AG09309 (cell line): Measurements from ENCODE around the gene ZDHHC9.

ENCODE experiments used
- DNase-seq: peaks from one replicate; pipeline ENCODE4 v3.0.0-alpha.2; 2010; ENCODE audit warnings: low read depth
- H3K4me3 ChIP-seq: 2 replicates; pipeline ENCODE4 v1.5.1; 2011; ENCODE audit warnings: mild to moderate bottlenecking, low read depth, low read length, moderate library complexity; ENCODE audit not compliant: control insufficient read depth
- TF ChIP-seq, protein P1 (sequence below): IDR thresholded peaks from 2 replicates; pipeline ENCODE4 v1.5.1; 2011; ENCODE audit warnings: mild to moderate bottlenecking, low read depth, low read length, inconsistent platforms; ENCODE audit not compliant: insufficient read depth, control insufficient read depth; ENCODE audit errors: missing control alignments

Gene ZDHHC9

DNA sequence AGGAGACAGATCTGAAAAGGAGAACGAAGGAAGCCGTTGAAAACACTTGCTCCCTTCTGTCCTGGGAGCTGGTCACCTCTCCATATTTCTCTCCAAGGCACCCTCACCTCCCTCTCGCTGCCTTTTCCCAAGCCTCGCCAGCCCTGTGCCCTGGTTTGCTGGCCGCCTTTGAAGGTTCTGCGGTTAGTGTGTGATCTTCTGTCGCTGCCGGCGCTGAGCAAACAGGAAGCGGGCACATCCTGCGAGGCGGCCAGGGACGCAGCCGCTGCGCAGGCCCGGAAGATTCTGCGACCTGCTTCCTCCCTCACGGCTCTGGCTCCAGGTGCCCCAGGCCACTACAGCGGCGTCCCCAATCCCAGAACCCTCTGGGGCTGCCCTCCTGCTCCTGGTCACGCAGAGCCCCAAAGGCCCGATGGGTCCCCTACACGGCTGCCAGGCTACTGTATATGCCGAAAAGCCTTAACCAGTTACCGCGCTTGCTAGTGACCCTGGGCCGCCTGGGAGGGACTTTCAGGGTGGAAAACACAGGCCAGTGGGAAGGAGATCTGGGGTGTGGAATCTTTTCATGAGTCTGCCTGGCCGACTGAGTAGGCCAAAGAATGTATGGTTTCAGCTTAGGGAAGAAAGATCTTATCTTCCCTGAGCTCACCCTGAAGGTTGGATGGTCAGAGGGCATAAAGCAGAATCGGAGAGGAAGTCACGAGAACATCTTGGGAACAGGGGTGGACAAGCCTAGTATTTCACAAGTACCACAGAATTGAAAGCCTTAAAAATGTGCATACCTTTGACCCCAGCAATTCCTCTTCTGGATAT, 66.3 kb downstream of the ZDHHC9 start:
- H3K4me3 ChIP-seq = no peak overlapping the region
- DNase-seq = no peak

DNA sequence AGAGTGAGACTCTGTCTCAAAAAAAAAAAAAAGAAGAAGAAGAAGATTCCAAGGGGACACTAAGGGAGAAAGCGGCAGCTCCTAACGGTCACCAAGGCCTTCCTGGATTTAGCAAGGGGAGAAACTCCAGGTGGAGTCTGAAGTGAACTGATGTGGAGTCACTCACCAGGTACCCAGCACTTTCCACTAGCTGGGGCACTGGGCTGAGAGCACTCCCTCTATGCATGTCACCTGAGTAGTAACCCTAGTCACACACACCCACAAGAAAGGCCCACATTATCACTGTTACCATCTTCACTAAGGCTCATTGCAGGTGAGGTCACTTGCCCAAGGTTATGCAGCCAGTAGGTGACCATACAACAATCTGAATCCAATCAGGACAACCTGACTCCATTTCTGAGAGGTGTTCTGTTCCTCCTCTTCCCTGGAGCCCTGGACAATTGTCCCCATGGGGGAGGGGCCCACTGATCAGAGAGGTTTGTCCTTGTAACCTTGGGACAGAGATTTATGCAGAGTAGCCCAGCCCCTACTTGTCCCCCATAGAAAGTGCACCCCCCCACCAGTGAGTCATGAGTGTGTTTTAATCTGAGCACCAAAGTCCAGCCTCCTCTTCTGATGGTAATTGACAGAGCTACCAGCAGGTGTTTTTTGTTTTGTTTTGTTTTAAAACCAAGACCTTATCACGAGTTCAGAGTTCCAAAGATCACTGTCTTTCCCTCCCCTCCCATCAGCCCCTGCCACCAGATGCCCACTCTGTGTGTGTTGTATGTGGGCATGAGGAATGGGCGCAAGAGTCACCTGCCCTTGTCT, 69.8 kb downstream of the ZDHHC9 start:
- no peak overlapping the region for H3K4me3 ChIP-seq
- DNase-seq = no peak
- TF ChIP-seq, protein P1, sequence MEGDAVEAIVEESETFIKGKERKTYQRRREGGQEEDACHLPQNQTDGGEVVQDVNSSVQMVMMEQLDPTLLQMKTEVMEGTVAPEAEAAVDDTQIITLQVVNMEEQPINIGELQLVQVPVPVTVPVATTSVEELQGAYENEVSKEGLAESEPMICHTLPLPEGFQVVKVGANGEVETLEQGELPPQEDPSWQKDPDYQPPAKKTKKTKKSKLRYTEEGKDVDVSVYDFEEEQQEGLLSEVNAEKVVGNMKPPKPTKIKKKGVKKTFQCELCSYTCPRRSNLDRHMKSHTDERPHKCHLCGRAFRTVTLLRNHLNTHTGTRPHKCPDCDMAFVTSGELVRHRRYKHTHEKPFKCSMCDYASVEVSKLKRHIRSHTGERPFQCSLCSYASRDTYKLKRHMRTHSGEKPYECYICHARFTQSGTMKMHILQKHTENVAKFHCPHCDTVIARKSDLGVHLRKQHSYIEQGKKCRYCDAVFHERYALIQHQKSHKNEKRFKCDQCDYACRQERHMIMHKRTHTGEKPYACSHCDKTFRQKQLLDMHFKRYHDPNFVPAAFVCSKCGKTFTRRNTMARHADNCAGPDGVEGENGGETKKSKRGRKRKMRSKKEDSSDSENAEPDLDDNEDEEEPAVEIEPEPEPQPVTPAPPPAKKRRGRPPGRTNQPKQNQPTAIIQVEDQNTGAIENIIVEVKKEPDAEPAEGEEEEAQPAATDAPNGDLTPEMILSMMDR = no peak

More for the DNA sequence above, 66.3 kb downstream of the ZDHHC9 start:
- TF ChIP-seq, protein P1 = no peak

DNA sequence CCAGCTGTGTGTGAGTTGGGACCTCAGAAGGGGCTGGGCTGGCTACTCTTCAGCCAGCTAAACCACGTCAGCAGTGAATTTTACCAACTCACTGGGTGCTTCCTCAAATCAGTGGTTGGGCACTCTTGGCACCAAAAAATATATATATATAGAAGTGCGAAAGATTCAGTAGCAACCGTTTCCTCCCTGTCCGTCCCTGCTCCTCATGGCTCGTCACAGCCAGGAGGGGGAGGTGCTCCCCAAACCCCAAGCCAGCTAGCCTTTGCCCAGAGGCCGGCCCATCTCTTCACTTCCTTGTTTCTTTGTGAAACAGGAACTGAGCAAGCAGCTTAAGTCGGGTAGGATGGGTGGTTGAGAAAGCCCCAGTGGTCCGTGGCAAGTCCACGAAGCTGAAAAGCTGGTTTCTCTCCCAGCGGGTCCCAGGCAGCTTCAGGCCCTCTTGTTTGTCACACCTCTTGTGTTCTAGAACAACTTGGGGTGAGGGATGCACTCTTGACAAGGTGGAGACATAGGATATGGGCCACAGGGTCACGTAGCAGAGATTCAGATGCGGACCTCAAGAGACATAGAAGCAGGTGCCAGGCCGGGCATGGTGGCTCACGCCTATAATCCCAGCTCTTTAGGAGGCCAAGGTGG, 70.8 kb downstream of the ZDHHC9 start:
- no peak overlapping the region for H3K4me3 ChIP-seq
- DNase-seq = no peak
- TF ChIP-seq, protein P1 = no peak

DNA sequence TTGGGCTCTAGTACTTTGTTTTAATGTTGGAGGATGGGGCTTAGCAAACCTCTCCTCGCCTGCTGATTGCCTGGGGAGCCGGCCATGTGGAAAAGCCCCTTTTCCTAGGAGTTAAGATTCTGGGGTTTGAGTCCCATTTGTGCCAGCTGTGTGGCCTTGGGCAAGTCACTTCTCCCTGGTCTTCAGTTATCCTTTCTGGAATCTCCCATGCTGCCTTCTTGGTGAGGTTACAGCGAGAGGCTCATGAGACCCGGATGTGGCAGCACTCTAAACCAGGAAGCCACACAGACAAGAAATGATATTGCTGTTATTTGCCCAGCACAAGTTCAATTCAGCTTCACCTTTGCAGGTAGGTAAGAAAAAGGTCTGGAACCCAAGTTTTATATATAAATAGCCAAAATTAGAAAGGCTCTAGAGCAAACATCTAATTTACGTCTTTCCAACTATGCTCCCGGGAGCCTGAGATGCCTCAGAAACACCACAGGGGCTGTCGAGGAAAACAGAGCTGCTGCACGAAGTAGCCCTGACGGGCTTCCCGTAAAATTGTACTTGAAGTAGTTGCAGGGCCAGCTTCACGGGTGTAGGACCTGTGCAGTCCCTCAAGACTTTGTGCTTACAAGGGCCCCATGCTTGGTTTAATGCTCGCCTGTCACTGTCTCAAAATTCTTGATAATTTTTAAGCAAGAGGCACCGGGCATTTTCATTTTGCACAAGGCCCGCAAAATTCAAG, 72.3 kb downstream of the ZDHHC9 start:
- TF ChIP-seq, protein P1 = no peak
- H3K4me3 ChIP-seq = no peak overlapping the region
- DNase-seq = no peak

DNA sequence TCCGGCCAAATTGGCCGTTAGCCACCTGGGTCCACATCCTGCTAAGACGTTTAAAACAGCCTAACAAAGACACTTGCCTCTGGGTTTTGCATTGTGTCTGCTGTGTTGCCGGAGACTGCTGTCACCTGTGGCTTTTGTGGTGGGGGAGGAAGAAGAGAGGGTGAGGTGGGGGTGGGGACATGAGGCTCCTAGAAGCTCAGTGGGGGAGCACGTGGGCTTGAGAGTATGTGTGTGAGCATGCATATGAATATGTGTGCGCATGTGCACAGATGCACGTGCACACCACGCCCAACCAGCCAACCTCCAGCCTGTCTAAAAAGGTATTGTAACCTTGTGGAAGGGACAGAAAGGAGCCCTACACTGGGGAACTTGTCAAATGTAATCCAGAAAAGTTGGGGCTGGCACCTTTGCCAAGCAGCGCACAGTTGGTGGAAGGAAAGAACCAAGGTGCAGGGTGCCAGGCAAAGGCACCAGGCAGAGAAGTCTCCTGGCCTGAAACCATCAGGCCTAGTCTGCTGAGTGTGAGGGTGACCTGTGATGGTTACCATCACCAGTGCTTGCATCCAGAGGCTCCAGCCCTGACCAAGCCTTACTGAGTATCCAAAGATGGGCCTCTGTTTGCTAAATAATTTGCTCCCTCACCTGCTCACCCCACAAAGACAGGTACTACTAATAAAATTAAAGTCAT, 74.1 kb downstream of the ZDHHC9 start:
- H3K4me3 ChIP-seq = no peak overlapping the region
- TF ChIP-seq, protein P1 = no peak
- DNase-seq = no peak
